Measurements from ENCODE around the gene FYCO1.

GRCh38 chr3:45868213-45868612 lies 127.4 kb downstream of the FYCO1 start:
- TF ChIP-seq EZH2 (IDR thresholded peaks at IDR 0.05; ENCODE audit: insufficient read depth, poor library complexity, severe bottlenecking): no peak
- TF ChIP-seq EZH2phosphoT487 (IDR thresholded peaks at IDR 0.05; ENCODE audit: insufficient read depth, low read depth): no peak
